Effector CD4-positive, alpha-beta T cell (primary cell): ENCODE measurements around the gene ENO2.

Experiments
- DNase-seq: peaks from one replicate; pipeline ENCODE4 v3.0.0-alpha.2; 2020

ENO2 gene

DNA sequence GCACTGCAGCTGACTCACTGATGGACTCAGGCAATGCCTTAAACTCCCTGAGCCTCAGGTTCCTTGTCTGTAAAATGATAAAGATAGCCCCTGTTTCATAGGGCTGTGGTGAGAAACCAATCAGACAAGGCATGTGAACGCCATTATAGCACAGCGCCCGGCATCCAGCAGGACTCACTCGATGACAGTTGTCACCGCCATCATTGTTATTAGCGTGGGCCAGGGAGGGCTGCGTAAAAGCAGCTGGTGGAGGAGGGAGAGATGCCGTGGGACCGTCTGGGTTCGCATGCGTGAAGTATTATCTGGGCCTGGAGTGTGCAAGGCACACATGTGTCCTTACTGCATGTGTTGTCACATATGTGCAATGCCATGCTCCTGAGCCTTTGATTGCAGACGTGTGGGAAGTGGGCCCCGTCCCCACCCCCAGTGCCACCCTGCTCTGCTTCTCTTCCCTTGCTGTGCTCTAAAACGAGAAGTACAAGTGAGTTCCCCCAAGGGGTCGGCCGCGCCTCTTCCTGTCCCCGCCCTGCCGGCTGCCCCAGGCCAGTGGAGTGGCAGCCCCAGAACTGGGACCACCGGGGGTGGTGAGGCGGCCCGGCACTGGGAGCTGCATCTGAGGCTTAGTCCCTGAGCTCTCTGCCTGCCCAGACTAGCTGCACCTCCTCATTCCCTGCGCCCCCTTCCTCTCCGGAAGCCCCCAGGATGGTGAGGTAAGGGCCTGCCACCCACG, 36.6 kb downstream of the ENO2 start, which contains the start of gene PTPN6:
TSS of gene PTPN6 (plus strand) at position 546 of the 730 bp plus-strand sequence. CDS start at position 703, 157 bp downstream.
- no peak for DNase-seq

DNA sequence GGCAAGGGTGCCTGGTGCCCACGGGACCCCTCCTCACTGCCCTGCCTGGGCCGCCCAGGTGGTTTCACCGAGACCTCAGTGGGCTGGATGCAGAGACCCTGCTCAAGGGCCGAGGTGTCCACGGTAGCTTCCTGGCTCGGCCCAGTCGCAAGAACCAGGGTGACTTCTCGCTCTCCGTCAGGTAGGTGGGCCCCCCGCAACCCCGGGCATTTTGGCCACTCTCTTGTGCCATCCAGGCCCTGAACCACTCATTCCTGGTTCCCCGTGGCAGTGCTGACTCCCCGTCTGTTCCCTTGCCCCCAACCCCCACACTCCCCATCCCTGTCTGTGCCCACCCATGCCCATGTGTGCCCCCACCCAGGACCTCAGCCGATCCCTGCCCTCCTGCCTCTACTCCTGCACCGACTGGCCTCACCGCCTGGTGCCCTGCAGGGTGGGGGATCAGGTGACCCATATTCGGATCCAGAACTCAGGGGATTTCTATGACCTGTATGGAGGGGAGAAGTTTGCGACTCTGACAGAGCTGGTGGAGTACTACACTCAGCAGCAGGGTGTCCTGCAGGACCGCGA, 37.3 kb downstream of the ENO2 start:
- DNase-seq = no peak

DNA sequence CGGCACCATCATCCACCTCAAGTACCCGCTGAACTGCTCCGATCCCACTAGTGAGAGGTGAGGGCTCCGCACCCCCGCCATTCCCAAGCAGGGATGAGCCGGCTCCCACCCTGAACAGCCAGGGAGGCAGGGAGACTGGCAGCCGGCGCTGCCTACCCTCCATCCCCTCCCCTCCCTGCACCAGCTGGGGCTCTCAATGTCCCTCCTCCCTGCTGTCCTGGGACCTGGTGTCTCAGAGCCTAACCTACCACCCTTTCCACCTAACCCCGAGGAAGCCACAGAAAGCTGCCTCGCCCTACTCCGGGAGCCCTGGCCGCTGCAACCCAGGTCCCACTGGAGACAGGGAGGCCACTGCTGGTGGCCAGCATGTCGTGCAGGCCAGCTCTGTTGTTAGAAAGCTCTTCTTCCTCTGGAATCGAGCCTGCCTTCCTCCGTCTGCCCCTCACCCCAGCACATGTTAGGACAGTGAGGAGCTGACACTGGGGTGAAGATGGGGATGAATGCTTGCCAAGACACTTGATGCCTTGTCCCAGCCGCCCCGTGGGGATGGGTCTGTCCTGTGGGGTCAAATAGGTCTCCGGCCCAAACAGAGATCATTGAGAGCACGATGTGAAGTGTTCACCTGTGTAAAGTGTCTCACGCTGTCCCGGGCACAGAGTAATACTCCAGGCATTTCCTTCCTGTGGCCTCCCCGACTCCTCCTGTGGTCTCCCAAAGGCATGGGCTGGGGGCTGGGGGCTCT, 37.9 kb downstream of the ENO2 start:
- no peak for DNase-seq

DNA sequence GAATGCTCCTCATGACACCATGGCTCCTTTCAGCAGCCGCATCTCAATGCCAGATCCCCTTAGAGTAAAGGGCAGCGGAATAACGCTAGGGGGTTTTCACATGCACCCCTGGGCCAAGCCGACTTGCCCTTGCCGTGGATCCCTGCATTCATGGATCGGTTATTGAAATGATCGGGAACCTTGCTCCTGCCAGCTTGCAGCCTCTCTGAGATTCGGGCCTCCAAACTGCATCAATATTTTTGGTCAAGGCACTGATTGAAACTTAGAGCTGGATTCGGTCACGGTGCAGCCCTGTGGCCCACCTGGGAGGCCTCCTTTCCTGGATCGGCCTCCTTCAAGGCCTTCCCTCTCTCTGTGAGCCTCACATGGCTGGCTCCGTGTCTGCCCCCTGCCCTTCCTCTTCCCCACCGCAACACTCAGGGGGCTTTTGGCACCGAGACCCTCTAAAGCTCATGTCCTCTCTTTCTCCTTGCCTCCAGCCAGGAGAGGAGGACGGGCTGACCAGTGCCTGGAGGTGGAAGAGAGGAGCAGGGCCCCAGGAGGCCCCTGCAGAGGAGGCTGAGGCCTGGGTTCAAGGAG, 38.6 kb downstream of the ENO2 start:
- DNase-seq = no peak

DNA sequence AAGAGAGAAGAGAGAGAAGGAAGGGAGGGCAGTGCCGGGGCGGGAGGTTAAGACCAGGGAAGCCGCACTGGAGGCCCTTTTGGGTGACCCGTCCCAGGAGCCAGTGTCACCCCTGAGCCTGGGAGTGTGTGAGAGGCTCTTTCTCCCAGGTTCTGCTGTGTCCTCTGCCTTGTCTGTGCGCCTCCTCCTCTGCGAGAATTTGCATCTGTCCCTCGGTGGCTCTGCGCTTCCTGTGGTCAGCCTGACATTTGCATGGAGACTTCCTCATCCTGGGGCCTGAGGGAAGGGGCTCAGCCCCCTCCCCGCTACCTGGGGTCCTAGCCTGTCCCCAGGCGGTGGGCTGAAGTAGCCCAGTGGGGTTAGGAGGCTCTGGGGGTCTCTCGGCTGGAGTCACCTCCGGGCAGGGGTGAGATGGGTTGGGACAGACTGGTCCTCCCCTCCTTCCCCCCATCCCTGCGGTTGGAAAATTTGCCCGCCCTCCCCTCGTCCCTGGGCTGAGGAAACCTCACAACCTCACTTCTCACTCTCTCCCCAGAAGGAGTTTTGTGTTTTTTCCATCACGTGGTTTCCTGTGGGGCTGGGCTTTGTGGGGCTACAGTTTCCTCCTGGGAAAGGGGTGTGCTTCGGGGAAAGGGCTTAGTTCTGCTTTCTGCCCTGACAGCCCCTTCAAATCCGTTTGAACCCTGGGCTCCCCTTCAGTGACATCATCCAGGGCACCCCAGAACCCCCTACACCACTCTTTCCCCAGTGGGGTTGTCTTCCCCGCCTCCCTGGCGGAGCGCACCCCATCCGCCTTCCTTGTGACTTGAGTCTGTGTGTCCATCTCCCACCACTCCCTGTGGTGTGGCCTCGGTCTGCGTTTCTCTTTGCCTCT, 39.3 kb downstream of the ENO2 start:
- peak; percentile 71 for DNase-seq

DNA sequence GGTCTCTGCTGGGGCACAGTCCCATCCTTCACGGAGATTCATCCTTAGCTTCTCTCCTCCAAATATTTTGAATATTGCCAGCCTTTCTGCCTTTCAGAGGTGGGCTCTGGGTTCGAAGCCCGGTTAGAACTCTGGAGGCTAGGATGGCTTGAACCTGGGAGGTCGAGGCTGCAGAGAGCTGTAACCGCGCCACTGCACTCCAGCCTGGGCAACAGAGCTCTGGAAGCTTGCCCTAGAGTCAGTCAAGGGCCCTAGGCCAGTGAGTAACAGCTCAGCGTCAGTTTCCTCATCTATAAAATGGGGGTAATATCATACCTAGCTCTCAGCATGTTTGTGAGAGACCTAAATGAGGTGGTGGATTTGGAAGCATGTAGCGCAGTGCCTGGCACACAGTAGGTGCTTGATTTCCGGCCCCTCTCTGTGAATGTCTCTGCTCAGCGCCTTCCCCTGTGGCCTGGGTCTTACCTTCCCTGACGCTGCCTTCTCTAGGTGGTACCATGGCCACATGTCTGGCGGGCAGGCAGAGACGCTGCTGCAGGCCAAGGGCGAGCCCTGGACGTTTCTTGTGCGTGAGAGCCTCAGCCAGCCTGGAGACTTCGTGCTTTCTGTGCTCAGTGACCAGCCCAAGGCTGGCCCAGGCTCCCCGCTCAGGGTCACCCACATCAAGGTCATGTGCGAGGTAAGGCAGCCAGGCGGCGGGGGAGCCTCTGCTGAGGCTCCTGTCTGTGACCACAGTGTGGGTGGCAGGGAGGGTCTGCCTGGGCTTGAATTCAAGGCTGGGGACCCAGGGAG, 40.1 kb downstream of the ENO2 start:
- no peak for DNase-seq

DNA sequence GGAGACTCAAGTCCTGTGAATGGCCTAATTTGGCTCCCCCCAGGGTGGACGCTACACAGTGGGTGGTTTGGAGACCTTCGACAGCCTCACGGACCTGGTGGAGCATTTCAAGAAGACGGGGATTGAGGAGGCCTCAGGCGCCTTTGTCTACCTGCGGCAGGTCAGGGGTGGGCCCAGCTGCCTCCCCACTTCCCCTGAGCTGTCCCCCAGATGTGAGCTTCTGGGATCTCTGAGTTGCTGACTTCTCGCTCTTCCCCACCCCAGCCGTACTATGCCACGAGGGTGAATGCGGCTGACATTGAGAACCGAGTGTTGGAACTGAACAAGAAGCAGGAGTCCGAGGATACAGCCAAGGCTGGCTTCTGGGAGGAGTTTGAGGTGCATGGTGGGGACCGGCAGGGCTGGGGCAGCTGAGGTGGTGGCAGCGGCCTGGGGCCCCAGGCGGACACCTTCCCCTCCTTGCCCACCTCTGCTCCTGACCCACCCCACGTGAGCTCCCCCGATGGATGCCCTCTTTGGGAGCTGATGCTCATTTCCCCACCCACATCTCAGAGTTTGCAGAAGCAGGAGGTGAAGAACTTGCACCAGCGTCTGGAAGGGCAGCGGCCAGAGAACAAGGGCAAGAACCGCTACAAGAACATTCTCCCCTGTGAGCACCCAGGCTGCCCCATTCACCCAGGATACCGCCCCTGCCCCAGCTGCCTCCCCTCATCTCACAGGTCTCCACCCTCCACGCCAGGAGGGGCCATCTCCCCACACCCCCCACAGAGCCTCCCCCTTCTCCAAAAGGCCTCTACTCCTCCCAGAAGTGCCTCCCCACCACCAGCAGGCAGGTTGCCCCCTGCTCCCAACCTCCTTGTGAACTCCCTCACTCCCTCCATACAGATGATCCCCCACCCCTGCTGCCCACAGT, 41.0 kb downstream of the ENO2 start:
- DNase-seq = no peak

DNA sequence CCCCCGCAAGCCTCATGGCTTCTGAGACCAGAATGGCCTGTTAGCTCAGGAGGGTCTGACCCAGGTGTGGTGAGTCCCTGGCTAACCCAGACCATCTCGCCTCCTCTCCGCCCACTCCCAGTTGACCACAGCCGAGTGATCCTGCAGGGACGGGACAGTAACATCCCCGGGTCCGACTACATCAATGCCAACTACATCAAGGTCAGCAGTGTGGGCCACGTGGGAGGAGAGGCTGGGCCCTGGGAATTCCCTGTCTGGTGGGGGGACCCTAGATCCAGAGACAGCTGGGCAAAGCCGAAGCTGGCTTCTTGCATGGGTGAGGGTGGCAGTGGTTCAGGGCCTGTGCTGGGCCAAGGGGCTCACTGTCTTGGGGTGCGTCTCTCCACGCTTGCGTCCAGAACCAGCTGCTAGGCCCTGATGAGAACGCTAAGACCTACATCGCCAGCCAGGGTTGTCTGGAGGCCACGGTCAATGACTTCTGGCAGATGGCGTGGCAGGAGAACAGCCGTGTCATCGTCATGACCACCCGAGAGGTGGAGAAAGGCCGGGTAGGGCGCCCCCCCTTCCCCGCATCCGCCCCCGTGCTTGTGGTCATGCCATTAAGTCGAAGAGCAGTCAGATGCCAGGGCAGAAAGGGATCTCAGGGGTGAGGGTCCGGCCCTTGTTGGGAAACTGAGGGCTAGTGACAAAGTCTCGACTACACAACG, 41.8 kb downstream of the ENO2 start:
- no peak for DNase-seq

DNA sequence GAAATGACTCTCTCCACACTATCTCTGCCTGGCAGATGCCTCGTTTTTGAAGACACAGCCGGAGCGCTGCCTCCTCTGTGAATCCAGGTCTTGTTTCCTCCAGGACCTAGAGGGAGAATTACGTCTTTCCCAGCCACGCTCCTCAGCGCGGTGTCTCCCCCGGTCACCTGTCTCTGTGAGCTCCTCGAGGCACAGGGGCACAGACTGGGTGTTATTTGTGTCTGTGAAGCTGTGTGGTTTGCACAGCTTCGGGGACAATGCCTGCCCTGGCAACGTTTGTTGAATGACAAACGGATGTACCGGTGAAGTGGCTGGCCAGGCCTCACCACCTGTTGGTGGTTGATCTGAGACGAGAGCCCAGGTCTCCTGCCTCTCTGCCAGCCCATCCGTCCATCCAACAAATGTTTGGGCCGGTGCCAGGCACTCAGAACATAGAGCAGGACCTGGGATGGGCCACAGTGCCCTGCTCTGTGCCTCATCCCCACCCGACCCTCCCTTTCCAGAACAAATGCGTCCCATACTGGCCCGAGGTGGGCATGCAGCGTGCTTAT, 42.8 kb downstream of the ENO2 start:
- no peak for DNase-seq

DNA sequence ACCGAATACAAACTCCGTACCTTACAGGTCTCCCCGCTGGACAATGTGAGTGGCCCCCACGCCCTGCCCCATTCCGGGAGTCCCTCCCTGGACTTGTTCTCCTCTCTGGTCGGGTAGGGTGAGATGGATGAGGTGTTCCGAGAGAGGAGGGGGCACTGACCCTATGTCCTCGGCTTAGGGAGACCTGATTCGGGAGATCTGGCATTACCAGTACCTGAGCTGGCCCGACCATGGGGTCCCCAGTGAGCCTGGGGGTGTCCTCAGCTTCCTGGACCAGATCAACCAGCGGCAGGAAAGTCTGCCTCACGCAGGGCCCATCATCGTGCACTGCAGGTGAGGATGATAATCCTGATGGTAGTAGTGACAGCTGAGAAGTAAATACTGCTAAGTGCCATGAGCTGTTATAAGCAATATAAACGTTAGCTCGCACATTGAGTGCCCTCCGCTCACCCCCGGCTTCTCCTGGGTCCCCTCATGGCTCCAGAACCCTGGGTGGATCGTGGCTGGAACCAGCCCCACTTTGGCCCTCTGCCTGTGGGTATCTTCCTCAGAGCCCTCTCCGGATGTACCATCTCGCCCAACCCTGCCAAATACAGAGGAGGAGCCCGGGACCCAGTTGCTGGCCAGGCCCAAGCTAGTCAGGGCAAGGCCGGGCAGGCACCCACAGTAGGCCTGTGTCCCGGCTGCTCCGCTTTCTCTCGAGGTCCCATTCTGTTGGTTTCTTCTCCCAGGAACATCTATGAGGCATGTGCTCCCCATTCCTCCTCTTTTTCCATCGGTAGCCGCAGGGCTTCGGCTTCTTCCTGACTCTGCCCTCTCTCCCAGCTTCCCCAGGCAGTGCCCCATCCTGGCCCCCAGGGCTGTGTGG, 43.6 kb downstream of the ENO2 start:
- no peak for DNase-seq

DNA sequence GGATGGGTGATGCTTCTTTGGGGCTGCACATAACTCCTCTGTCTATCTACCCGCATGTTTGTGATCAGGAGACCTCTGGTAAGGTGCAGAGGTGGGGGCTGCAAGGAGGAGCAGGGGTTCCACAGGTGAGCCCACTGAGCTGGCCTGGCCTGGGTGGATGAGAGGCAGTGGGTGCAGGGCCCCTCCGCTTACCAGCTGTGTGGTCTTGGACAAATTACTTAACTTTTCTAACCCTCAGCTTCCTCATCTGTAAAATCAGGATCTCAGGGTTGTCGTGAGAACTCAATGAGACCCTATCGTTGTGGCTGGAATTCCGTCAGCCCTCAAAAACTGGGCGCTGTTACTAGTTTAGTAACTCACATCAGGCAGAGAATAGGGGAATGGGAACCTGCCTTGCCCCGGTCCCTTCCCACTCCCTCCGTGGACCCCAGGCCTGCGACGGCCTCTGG, 44.3 kb downstream of the ENO2 start:
- no peak for DNase-seq

DNA sequence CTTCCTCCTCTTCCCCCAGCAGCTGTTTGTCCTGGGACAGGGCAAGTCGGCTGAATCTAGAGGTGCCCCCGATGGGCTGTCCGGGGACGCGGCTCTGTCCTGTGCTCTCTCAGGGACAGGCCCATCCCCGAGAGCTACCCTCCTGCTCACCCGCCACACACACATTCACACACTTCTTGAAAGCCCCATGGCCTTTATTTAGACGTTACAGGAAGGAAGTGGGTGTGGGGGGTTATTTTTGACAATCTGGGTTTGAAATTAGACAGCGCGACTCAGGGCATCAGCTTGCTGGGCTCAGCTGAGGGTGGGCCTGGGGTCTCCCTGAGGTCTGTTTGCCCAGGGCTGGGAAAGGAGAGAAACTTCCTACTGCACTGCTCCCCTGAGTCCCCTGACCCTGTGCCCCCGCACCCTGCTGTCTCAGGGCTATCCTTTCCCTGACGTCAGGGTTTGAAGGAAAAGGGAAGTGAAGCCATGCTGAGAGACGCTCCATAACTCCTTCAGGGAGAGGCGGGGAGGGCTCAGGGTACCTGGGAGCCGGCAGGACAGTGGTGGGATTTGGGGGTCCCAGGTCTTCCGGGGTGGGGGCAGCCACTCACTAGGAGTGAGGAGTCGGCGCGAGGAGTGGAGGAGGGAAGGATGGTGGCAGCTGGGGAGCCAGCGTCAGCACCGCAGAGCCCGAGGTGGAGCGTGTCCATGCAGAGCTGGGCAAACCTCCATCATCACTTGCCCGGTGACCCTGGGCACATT, 44.9 kb downstream of the ENO2 start:
- DNase-seq = peak; percentile 77

DNA sequence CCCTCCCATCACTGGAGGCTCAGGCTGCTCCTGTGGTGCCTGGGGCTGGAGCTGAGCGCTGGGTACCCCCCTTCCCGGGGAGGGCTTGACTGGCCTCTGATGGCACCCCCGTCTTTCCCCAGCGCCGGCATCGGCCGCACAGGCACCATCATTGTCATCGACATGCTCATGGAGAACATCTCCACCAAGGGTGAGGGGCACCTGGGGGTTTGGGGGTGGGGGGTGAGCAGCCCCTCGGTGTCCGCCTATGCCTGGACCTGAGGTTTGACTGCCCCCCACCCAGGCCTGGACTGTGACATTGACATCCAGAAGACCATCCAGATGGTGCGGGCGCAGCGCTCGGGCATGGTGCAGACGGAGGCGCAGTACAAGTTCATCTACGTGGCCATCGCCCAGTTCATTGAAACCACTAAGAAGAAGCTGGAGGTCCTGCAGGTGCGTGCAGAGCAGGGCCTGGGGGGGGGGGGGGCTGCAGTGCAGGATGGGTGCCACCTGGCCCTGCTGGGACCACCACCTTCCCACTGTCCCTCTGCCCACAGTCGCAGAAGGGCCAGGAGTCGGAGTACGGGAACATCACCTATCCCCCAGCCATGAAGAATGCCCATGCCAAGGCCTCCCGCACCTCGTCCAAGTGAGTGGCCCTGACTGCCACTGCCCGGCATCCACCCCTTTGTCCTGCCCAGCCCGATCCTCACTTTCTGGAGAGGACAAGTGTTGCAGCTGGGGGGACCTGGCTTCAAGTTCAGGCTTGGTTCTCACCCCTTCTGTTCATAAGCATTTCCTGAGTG, 45.6 kb downstream of the ENO2 start:
- DNase-seq = no peak

DNA sequence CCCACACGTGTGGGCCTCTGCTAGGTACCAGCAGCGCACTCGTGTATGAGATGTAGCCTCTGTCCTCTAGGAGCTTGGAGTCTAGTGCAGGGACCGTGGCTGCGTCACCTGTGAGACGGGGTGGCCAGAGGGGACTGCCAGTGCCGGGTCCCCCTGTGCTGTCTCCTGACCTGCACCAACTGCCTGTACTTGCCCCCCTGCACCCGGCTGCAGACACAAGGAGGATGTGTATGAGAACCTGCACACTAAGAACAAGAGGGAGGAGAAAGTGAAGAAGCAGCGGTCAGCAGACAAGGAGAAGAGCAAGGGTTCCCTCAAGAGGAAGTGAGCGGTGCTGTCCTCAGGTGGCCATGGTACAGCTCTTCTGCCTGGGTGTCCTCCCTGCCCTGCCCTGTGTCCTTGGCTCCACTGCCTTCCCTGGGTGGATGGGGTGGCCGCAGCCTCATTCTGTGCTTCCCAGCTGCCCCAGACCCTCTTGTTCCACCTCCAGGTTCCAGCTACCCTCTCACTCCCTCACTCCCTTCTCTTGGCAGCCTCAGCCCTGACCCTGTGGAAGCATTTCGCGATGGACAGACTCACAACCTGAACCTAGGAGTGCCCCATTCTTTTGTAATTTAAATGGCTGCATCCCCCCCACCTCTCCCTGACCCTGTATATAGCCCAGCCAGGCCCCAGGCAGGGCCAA, 46.4 kb downstream of the ENO2 start:
- no peak for DNase-seq

DNA sequence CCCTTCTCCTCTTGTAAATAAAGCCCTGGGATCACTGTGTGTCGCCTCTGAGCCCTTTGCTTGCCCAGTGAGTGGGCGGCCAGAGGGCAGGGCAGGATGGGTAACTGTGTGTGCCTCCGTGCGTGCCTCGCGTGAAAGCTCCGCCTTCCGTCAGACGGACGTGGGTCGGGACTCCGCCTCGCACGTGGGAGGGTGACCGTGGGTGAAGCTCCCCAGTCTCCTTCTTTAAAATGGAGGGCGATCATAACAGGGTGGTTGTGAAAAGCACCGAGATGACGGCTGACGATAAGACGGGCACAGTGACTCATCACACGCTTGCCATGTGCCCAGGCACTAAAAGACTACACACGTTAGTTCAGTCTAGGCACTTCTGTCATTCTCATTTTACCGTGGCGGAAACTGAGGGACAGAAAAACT, 46.9 kb downstream of the ENO2 start:
- peak; percentile 86 for DNase-seq

DNA sequence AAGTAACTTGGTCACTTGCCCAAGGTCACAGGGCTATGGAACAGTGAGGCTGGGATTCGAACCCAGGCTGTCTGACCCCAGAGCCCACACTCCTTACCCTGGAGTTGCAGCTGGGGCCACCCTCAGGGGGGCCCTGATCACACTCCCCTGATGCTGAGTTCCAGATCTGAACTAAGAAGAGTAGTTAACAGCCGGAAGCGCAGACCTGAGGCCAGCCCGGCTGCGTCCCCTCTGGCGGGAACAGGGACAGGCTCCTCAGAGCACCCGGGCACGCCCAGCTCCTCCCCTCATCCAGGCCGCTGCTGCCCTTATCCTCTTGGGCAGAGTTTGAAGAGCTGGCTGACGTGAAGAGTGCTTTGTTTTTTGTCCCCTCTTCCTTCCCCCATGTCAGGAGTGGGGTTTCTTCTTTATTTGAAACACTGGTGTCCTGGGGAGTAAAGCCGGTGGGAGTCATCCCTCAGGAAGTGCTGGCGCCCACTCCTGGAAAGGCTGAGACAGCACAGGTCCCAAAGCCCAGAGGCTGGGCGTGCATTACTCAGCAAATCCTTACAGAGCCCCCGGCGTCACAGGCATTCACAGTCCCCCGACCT, 47.4 kb downstream of the ENO2 start:
- DNase-seq = no peak
